CD4-positive, alpha-beta T cell treated with Interleukin-15 for 1 hour (primary cell): ENCODE measurements around the gene TMEM39B.
A peak's percentile ranks its signal among the peaks of the same experiment; 100 is the strongest.
"Not testable (repeated sequence)": the region's sequence is repeated elsewhere in the genome, so short reads cannot be mapped to it uniquely, and the experiment has no call there.

Experiments
- DNase-seq: peaks from one replicate; pipeline ENCODE4 v3.0.0-alpha.2; 2020

TMEM39B gene

DNA sequence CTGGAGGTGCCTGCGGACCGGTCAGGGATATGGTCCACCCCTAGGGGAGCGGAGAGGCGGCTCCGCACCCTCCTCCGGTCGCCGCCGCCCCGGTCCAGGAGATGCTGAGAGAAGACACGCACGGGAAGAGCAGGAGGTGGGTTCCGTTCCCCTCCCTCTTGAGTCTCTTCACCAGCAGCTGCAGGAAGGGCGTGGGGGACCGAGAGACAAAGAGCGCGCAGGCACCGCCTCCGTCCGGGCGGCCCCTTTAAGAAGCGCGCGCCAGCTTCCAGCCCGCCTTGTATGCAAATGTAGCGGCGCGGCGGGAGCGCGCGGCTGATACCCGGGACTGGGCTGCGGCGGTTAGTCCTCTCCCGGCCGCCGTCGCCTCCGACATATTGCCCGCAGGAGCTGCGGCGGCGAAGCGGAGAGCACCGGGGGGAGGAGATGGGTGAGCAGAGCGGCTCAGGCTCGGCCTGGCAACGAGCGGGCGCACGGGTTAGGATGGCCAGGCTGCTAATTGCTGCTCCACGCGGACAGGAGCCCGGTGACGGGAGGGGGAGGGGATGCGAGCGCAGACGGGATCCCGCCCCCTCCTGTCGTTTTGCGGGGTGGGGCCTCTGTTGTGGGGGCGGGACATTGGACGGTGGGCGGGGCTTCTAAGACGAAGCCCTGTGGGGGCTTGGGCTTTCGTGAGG is at the start of gene TMEM39B:
TMEM39B (plus strand) TSS at position 318 of the 677 bp plus-strand sequence; CDS start at position 427, 109 bp downstream.
- DNase-seq, result peak; percentile 95

DNA sequence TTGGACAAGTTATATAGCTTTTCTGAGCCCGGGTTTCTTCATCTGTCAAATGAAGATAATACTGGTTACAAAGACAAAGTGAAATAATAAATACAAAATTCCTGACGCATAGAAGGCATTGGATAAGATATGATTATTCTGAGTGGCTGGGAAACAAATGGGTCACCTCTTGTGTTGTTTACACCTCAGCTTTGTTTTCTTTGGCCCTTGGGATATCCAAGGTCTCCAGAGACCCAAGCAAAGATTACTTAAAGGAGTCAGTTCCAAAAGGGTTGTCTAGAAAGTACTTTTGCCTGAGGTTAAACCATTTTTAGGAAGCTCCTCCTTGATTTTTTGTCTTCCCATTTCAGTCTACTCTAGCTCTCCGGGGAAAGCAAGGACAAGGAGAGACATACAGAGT is 49.4 kb upstream of the TMEM39B start:
- no peak for DNase-seq

DNA sequence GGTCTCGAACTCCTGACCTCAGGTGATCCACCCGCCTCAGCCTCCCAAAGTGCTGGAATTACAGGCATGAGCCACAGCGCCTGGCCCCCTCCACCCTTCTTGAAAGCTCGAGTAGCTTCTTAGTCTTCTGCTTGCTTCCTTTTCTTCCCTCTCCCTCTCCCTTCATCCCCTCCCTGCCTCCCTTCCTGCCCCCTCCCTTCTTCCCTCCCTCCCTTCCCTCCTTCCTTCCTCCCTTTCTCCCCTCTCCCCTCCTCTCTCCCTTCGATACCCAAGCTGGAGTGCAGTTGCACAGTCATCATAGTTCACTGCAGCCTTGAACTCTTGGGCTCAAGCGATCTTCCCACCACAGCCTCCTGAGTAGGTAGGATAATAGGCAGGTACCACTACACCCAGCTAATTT is 47.2 kb upstream of the TMEM39B start:
- DNase-seq, result no peak

DNA sequence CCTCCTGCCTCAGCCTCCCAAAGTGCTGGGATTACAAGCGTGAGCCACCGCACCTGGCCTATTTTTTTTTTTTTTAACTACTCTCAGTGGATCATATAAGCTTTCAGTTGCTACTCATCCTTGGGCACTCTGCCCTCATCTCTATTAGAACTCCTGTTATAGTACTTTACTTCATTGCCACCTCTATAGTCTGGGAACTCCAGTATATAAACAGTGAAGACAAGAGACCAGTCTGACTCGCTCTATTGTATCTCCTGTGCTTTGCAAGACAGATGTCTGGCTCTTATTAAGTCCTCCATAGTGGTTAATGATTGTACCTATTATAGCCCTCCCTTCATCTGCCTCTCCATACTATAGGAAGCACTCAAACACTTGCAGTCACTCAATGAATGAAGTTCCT is 44.0 kb upstream of the TMEM39B start:
- no peak for DNase-seq

DNA sequence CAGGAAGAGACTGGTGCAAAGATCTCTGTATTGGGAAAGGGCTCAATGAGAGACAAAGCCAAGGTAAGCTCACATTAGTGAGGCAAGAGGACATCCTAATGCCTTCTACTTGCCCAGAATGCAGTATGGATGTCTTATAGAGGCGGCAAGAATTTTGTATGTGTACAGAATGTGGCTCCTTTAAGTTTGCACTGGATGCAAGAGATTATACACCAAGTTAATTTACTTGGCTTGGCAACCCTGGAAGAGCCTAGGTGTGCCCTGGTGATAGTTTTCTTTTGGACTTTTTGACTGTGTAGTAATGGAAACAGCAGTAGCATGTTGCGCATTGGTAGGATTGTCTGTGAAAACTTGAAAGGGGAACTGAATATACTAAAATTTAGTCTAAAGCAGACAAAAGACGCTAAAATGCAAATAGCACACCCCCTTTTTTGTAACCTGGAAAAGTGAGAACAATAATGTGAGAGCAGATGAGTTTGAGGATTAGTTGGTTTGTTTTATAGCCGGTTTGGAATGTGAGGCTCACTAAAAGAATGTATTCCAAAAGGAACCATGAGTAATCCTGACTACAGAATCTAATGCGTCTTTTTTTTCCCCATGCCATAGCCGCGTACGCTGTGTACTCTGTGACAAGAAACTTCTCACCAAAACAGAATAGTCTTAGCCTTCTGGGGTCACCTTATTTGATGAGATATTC is 41.0 kb upstream of the TMEM39B start:
- no peak for DNase-seq

DNA sequence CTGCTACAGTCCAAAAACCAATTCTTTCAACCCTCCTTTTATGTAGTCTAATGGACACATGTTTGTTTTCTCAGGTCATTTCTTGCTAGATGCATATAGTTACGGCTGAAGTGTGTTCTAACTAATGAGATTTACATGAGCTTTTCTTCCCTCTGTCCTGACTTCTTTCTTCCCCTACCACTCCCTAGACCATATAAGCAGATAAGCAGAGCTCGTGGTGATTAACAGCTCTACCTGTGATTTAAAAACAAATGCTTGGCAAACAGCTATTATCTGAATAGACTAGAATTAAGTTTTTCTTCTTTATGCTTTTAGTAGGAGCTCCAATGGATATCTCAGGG is 40.5 kb upstream of the TMEM39B start:
- no peak for DNase-seq

DNA sequence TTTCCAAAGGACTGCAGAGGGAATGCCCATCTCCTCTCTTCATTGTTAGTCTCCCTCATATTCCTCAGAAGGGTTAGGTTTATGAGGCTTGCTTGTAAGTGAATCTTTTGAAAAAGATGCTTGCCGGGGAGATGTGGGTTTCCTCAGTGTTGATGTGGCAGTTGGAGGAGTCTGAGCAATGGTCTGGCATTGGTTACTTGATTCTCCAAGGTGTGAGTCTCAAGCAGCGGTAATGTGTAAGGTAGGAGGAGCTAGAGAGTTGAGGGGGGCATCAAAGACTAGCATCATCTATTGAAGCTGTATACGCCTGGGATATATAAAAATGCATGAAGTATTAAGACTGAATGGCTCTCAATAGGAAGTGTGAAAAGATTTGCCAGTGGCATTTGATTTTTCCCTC is 37.6 kb upstream of the TMEM39B start:
- no peak for DNase-seq

DNA sequence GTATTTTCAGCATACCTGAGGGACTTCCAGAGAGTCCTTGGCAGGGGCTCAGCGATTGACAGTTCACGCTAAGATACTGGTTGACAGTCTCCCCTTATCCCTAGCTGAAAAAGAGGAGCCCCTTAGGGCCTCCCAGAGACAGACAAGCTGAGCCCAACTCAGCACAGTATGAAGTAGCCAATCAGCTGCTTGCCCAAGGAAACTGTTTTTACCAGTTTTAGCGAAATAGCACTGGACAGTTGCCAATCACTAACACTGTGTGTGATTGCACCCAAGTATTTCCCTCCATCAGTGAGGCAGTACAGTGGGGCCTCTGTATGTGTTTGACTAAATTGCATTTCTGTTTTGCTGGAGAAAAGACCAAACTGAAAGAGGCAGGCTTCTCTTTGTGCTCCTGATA is 32.0 kb upstream of the TMEM39B start:
- no peak for DNase-seq

DNA sequence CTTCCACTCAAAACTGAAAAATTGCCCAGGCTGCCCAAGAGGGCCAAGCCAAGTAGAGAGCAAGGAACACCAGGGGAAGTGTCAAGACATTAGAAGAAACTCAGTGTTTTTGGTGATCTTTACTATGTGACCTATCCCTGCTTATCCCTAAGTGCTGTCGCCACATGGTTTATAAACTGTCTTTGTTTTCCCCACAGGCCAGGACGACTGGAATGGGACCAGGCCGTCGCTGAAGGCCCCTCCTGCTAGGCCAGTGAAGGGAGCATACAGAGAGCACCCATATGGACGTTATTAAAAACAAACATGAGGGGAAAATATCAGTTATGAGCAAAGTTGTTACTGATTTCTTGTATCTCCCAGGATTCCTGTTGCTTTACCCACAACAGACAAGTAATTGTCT is 30.4 kb upstream of the TMEM39B start:
- DNase-seq, result no peak

DNA sequence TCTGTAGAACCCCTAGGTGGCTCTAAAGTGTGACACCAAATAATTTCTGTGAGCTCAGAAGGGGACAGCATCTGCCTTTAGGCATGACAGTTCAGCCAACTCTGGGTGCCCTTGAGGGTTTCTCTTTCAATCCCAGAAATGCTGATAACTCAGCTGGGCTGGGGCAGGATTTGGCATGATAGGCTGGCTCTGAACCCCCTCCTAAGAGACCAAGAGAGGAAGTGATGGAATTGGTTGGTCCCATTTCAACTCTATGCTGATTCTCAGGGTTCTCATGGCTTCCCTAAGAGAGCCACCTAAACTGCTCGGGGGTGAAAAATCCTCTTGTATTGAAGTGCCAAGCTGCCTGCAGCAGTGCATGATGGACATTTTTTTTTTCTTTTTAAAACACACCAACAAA is 28.5 kb upstream of the TMEM39B start:
- DNase-seq, result no peak

DNA sequence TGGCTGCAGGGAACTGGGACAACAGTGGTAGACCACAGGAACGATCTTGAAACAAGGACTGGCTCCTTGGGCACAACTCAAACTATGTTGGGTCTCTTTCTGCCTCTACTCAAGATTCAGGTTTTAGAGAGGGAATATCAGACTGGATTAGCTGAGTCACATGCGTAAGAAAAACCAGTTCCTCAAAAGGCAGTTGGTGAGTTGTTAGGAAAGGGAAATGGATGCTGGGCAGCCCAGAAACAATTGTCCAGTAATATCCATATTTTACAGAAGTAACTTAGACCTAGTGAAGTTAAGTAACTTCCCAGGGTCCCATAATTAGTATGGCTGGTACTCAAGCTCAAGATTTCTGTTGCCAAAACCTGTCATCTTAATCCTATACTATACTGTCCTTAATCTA is 27.0 kb upstream of the TMEM39B start:
- no peak for DNase-seq

DNA sequence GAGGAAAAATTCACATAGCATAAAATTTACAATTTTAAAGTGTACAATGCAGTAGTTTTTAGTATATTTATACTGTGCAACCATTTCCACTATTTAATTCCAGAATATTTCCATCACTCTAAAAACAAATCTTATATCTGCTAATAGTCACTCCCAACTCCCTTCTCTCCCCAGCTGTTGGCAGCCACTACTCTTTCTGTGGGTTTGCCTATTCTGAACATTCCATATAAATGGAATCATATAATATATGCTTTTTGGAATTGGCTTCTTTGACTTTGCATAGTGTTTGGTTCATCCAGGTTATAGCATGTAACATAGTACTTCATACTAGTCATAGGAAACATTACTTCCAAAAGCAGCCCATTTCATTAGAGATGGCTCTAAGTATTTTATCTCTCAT is 25.0 kb upstream of the TMEM39B start:
- no peak for DNase-seq

DNA sequence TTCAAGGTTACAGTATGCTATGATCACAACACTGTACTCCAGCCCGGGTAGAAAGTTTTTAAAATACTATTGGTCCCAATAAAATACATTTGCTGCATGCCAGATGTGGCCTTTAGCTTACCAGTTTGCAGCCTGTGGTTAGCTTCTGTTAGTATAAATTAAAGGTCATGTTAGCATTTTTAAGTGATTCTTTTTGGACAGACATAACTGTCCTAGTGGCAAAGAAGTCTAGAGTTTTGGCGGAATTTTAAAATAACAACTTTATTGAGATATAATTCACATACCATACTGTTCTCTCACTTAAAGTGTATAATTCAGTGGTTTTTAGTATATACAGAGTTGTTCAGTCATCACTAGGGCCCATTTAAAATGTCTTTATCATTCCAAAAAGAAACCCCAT is 24.3 kb upstream of the TMEM39B start:
- no peak for DNase-seq

DNA sequence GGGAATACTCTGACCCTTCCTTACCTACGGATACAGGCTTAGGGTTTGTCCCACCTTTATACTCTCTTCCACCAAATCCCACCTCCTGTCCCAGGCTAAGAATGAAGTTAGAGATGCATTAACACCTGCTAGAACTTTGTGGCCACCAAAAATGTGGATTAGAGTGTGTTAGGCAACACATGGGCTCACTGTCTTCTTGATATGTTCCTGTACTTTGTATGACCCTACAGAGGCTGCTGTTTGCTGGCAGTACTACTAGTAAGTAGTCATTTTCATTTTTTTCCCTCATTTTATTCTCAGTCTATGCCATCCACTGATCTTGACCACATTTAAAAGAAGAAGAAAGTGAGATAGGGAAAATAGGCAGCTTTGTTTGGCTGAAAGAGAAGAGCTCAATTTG is 21.0 kb upstream of the TMEM39B start:
- DNase-seq, result no peak

DNA sequence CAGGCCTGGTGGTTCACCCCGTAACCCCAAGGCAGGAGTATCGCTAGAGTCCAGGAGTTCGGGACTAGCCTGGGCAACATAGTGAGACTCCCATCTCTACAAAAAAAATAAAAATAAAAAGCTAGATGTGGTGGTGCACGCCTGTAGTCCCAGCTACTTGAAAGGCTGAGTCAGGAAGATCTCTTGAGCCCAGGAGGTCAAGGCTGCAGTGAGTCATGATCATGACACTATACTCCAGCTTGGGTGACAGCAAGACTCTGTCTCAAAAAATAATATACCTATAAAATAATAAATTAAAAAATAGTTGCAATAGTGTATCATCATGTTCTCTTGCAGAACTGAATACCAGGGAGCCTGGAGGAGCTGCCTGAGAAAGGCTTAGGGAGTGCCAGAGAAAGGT is 19.9 kb upstream of the TMEM39B start:
- DNase-seq, result no peak

DNA sequence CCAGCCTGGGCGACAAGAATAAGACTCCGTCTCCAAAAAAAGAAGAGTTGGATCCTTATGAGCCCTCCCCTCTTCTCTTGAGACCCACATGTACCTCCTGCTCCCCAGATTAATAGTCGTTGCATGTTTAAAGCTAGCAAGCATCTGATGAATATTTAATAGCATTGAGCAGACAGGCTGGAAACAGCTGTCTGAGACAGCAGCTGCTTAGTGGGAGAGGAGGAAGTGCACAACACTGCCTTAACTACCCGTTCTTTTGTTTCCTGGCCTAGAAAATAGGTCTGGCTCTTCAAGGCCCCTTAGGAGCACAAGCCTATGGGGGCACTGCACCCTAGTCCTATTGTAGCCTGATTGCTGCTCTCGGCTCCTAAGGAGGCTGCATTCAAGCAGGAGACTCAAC is 17.3 kb upstream of the TMEM39B start:
- no peak for DNase-seq

DNA sequence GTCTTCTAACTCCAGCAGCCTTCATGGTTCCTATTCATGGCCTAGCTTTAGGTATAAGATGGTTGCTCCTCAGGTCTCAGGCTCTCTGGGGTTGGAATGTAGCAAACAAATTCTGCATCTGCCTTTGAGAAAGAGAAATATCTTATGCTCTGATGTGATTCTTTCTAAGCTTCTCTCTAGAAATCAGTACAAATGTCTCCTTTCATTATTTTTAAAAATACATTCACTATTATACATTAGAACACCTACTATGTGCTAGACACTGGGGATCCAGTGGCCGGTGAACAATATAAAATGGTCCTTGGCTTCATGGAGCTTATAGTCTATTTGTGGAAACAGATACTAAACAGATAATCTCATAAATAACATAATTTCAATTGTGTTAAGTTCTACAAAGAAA is 16.1 kb upstream of the TMEM39B start:
- DNase-seq, result no peak

DNA sequence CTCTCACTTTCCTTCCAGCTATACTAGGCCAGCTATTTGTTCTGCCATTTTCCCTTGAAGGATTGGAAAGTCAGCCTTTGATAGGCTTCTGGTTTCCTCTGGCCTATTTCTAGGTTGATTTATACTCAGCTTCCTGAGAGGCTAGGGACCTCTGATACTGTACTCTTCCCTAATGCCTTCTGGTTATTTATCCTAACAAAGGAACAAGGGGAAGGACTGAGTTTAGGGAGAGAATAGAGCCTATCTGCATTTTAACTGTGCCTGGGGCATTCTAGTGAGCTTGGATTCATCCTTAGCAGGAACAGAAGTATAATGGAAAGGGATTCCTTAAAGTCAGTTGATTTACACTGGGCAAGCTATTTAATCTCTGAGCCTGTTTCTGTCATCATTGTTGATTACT is 11.8 kb upstream of the TMEM39B start:
- no peak for DNase-seq

DNA sequence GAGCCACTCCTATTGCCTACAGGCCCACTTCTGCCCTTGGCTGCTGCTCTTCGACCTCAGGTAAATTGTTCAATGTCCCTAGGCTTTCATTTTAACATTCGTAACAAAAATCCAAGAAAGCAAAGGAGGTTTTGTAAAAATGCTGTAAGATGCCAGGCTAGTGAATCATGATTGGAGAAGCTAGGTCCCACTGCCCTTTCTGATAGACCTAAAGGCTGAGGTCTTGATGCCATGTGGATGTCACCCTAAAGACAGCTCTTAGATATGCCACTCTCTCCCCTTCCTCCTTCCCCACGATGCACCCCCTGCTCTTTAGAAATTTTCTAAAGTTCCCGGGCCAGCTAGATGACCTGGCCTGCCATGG is 9.9 kb upstream of the TMEM39B start:
- DNase-seq, result no peak

DNA sequence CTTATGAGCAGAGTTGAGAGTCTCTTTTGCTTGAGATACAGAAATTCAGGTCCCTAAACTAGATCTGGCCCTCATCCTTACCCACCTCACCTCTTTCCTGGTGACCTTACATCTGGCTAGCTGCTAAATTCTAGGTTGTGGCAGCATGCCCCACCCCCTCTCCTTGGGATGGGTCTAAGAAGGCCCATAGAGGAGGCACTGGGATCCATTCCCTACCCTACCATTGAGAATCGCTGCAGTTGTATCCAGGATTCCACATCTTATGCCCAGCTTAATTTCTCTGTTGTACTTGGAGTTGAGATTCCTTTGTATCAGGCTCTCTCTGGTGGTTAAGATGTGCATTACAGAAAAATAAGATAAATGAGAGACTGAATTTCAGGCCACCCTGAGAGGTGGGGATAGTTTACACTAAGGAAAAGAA is 9.5 kb upstream of the TMEM39B start:
- DNase-seq, result no peak

DNA sequence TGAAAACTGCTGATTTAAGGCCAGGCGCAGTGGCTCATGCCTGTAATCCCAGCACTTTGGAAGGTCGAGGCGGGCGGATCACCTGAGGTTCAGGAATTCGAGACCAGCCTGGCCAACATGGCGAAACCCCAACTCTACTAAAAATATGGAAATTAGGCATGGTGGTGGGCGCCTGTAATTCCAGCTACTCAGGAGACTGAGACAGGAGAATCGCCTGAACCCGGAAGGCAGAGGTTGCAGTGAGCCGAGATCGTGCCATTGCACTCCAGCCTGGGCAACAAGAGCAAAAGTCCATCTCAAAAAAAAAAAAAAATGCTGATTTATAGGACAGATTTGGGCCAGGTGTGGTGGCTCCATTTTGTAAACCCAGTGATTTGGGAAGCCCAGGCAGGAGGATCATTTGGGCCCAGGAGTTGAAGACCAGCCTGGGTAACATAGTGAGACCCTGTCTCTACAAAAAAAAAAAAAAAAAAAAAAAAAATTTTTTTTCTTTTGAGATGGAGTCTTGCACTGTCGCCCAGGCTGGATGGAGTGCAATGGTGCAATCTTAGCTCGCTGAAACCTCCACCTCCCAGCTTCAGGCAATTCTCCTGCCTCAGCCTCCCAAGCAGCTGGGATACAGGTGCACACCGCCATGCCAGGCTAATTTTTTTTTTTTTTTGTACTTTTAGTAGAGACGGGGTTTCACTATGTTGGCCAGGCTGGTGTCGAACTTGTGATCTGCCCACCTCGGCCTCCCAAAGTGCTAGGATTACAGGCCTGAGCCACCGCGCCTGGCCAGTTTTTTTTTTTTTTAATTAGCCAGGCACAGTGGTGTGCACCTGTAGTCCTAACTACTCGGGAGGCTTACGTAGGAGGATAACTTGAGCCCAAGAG is 6.9 kb upstream of the TMEM39B start:
- not testable (repeated sequence) for DNase-seq

DNA sequence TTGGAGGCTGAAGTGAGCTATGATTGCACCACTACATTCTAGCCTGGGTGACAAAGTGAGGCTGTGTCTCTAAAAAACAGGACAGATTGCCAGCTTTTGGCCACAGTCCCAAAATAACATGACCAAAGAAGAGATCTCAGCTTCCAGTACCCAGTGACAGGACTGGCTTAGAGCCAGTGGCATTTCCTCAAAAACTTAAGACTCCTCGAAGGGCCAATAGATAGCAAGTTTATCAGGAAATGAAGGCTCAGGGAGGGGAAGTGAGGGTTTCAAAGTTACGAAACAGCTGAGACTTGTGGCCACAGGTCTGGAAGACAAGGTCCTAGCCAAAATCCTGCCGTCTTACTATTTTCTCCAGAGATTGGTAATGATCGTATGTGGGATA is 6.3 kb upstream of the TMEM39B start:
- peak; percentile 60 for DNase-seq

DNA sequence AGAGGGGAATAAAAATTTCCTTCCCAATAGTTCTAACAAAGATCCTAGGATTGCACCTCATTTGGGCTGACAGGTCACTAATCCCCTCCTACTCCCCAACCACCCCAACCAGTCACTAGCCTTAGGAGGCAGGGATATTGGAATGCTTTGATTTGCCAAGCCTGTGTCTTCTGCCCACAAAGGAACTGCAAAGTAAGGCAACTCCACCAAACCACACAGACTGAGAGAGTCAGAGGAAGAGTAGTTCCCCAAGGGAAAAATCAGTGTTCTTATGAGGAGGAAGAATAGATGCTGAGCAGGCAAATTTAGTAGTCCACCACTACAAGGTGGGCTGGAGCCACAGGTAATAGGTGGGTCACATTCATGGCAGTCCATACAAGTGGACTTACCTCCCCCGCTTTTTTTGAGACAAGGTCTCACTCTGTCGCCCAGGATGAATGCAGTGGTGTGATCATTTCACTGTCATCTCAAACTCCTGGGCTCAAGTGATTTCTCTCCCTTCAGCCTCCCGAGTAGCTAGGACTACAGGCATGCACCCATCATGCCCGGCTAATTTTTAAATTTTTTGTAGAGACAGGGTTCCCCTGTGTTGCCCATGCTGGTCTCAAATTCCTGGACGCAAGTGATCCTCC is 3.7 kb upstream of the TMEM39B start:
- no peak for DNase-seq
